Measurements from ENCODE around the gene ARHGAP4.
A peak's percentile ranks its signal among the peaks of the same experiment; 100 is the strongest.

ARHGAP4 gene
- total RNA-seq, result 72.5 to 437 (median 253) reads per million in 9 experiments

GRCh38 chrX:153925739-153926551 lies at the start of gene ARHGAP4:
TSS of gene ARHGAP4 (minus strand) at chrX:153926264. CDS start at chrX:153926202, 62 bp downstream.
- Mint-ChIP-seq H3K27me3 (no peaks in the 10 kb centered on the region), H3K4me1 (ENCODE audit: low read depth in 2 of 2) (peaks cover 23 to 36% of the 10 kb centered on the region in 2 donors), H3K27ac (peak within 1 kb of the TSS; percentile 95 to 99), H3K9me3 (no peaks in the 10 kb centered on the region), H3K36me3 (ENCODE audit: insufficient read depth) (peaks cover 45% of the 10 kb centered on the region), H3K4me3 (peak within 1 kb of the TSS; percentile 89 to 91)
- ATAC-seq (replicated peaks) (peak; percentile 2), DNase-seq (peak in 2 of 3 experiments; percentile 21 to 25)

GRCh38 chrX:153974726-153975286 lies 48.7 kb upstream of the ARHGAP4 start:
- Mint-ChIP-seq H3K27me3 (no peaks in the 10 kb centered on the region), H3K36me3 (ENCODE audit: insufficient read depth) (peaks cover 20% of the 10 kb centered on the region), H3K4me3 (peak overlapping the region in 1 of 2 donors; percentile 80), H3K4me1 (ENCODE audit: low read depth in 2 of 2) (peaks cover 7% of the 10 kb centered on the region in 2 donors), H3K9me3 (no peaks in the 10 kb centered on the region), H3K27ac (peak overlapping the region; percentile 80 to 90)
- no peak for ATAC-seq (replicated peaks)
- DNase-seq, result no peak

GRCh38 chrX:153974003-153974725 lies 48.1 kb upstream of the ARHGAP4 start:
- Mint-ChIP-seq H3K36me3 (ENCODE audit: insufficient read depth) (peaks cover 25% of the 10 kb centered on the region), H3K9me3 (no peaks in the 10 kb centered on the region), H3K27ac (peak overlapping the region; percentile 80 to 90), H3K27me3 (no peaks in the 10 kb centered on the region), H3K4me3 (peak overlapping the region; percentile 80 to 82), H3K4me1 (ENCODE audit: low read depth in 2 of 2) (peaks cover 11% of the 10 kb centered on the region in 2 donors)
- ATAC-seq (replicated peaks) (no peak), DNase-seq (no peak)

GRCh38 chrX:153973127-153974002 lies 47.3 kb upstream of the ARHGAP4 start:
- no peak for ATAC-seq (replicated peaks)
- Mint-ChIP-seq H3K27ac (peak overlapping the region; percentile 88 to 99), H3K27me3 (no peaks in the 10 kb centered on the region), H3K9me3 (no peaks in the 10 kb centered on the region), H3K36me3 (ENCODE audit: insufficient read depth) (peaks cover 25% of the 10 kb centered on the region), H3K4me1 (ENCODE audit: low read depth in 2 of 2) (peaks cover 12 to 13% of the 10 kb centered on the region in 2 donors), H3K4me3 (peak overlapping the region; percentile 80 to 82)
- DNase-seq, result no peak

GRCh38 chrX:153972368-153973126 lies 46.5 kb upstream of the ARHGAP4 start, which contains the start of gene TMEM187:
TSS of gene TMEM187 (plus strand) at chrX:153972754. CDS start at chrX:153982063, 9,309 bp downstream.
- H3K27ac Mint-ChIP-seq, result peak within 1 kb of the TSS; percentile 96 to 99
- ATAC-seq (replicated peaks), result peak; percentile 52
- DNase-seq, result peak; percentile 79 to 84 (median 81)
- peaks cover 28% of the 10 kb centered on the region for H3K36me3 Mint-ChIP-seq (ENCODE audit: insufficient read depth)
- H3K4me3 Mint-ChIP-seq, result peak within 1 kb of the TSS; percentile 94 to 96
- peaks cover 19 to 21% of the 10 kb centered on the region in 2 donors for H3K4me1 Mint-ChIP-seq (ENCODE audit: low read depth in 2 of 2)
- no peaks in the 10 kb centered on the region for H3K9me3 Mint-ChIP-seq
- no peaks in the 10 kb centered on the region for H3K27me3 Mint-ChIP-seq

GRCh38 chrX:153971450-153972367 lies 45.6 kb upstream of the ARHGAP4 start, which contains the start of gene HCFC1:
TSS of gene HCFC1 (minus strand) at chrX:153971818. CDS start at chrX:153970840, 978 bp downstream.
- Mint-ChIP-seq H3K9me3 (no peaks in the 10 kb centered on the region), H3K27ac (peak within 1 kb of the TSS; percentile 96 to 99), H3K36me3 (ENCODE audit: insufficient read depth) (peaks cover 32% of the 10 kb centered on the region), H3K4me3 (peak within 1 kb of the TSS; percentile 94 to 96), H3K27me3 (no peaks in the 10 kb centered on the region), H3K4me1 (ENCODE audit: low read depth in 2 of 2) (peaks cover 27 to 29% of the 10 kb centered on the region in 2 donors)
- DNase-seq, result peak; percentile 83 to 86 (median 84)
- ATAC-seq (replicated peaks), result peak; percentile 43

- Mint-ChIP-seq H3K4me1 (ENCODE audit: low read depth in 2 of 2) (peaks cover 27 to 33% of the 10 kb centered on the region in 2 donors), H3K9me3 (no peaks in the 10 kb centered on the region), H3K36me3 (ENCODE audit: insufficient read depth) (peaks cover 35% of the 10 kb centered on the region), H3K27me3 (no peaks in the 10 kb centered on the region), H3K4me3 (peak overlapping the region; percentile 94 to 96), H3K27ac (peak overlapping the region; percentile 96 to 99)
- DNase-seq, result peak; percentile 77 to 81 (median 80)
- ATAC-seq (replicated peaks), result peak; percentile 46
Measured at GRCh38 chrX:153971124-153971449, 45.0 kb upstream of the ARHGAP4 start.

GRCh38 chrX:153970357-153971123 lies 44.5 kb upstream of the ARHGAP4 start:
- ATAC-seq (replicated peaks), result peak; percentile 12
- DNase-seq, result no peak

GRCh38 chrX:153969904-153970356 lies 43.9 kb upstream of the ARHGAP4 start:
- Mint-ChIP-seq H3K4me3 (peak overlapping the region; percentile 94 to 96), H3K9me3 (no peaks in the 10 kb centered on the region), H3K4me1 (ENCODE audit: low read depth in 2 of 2) (peaks cover 27 to 41% of the 10 kb centered on the region in 2 donors), H3K36me3 (ENCODE audit: insufficient read depth) (peaks cover 36% of the 10 kb centered on the region), H3K27me3 (no peaks in the 10 kb centered on the region), H3K27ac (peak overlapping the region; percentile 88 to 99)
- ATAC-seq (replicated peaks) (no peak), DNase-seq (no peak)

More at GRCh38 chrX:153970357-153971123, 44.5 kb upstream of the ARHGAP4 start:
- Mint-ChIP-seq H3K36me3 (ENCODE audit: insufficient read depth) (peaks cover 36% of the 10 kb centered on the region), H3K4me1 (ENCODE audit: low read depth in 2 of 2) (peaks cover 27 to 36% of the 10 kb centered on the region in 2 donors), H3K4me3 (peak overlapping the region; percentile 94 to 96), H3K27me3 (no peaks in the 10 kb centered on the region), H3K9me3 (no peaks in the 10 kb centered on the region), H3K27ac (peak overlapping the region; percentile 96 to 99)

- Mint-ChIP-seq H3K4me3 (peak overlapping the region; percentile 94 to 96), H3K4me1 (ENCODE audit: low read depth in 2 of 2) (peaks cover 24 to 39% of the 10 kb centered on the region in 2 donors), H3K27ac (peak overlapping the region; percentile 88 to 99), H3K27me3 (no peaks in the 10 kb centered on the region), H3K36me3 (ENCODE audit: insufficient read depth) (peaks cover 34% of the 10 kb centered on the region), H3K9me3 (no peaks in the 10 kb centered on the region)
- DNase-seq (no peak), ATAC-seq (replicated peaks) (no peak)
Measured at GRCh38 chrX:153969125-153969903, 43.2 kb upstream of the ARHGAP4 start.
